ENCODE data around the gene METTL25B.
A peak's percentile ranks its signal among the peaks of the same experiment; 100 is the strongest.

Gene METTL25B

GRCh38 chr1:156700736-156701531, 27.3 kb upstream of the METTL25B start:
- Histone ChIP-seq H3K9ac (ENCODE audit: low read length in 5 of 5) (no peak overlapping the region), H3K27ac (ENCODE audit: low read depth, low read length) (no peak overlapping the region), H3K9me3 (ENCODE audit: control insufficient read depth in 5 of 5, low read length in 5 of 5) (no peaks in the 10 kb centered on the region), H3K4me3 (ENCODE audit: low read depth in 1 of 5, low read length in 5 of 5) (no peak overlapping the region), H3K36me3 (ENCODE audit: control insufficient read depth in 5 of 5, insufficient read depth in 5 of 5, low read length in 5 of 5) (peaks cover 0 to 9% (median 5%) of the 10 kb centered on the region in 5 donors), H3K4me1 (ENCODE audit: control insufficient read depth in 5 of 5, insufficient read depth in 5 of 5, low read length in 5 of 5) (peaks cover 3 to 26% (median 17%) of the 10 kb centered on the region in 5 donors), H3K27me3 (ENCODE audit: control insufficient read depth in 5 of 5, insufficient read depth in 4 of 5, low read length in 5 of 5) (peaks cover 36 to 50% (median 39%) of the 10 kb centered on the region in 5 donors)

- Histone ChIP-seq H3K9ac (ENCODE audit: low read length in 5 of 5) (no peak overlapping the region), H3K27me3 (ENCODE audit: control insufficient read depth in 5 of 5, insufficient read depth in 4 of 5, low read length in 5 of 5) (peaks cover 34 to 54% (median 36%) of the 10 kb centered on the region in 5 donors), H3K4me3 (ENCODE audit: low read depth in 1 of 5, low read length in 5 of 5) (peak overlapping the region in 2 of 5 donors; percentile 51 to 55), H3K36me3 (ENCODE audit: control insufficient read depth in 5 of 5, insufficient read depth in 5 of 5, low read length in 5 of 5) (peaks cover 0 to 9% (median 5%) of the 10 kb centered on the region in 5 donors), H3K4me1 (ENCODE audit: control insufficient read depth in 5 of 5, insufficient read depth in 5 of 5, low read length in 5 of 5) (peaks cover 5 to 49% (median 41%) of the 10 kb centered on the region in 5 donors), H3K27ac (ENCODE audit: low read depth, low read length) (no peak overlapping the region), H3K9me3 (ENCODE audit: control insufficient read depth in 5 of 5, low read length in 5 of 5) (no peaks in the 10 kb centered on the region)
Measured at GRCh38 chr1:156703336-156703735, 24.9 kb upstream of the METTL25B start.

GRCh38 chr1:156703741-156704140, 24.5 kb upstream of the METTL25B start:
- Histone ChIP-seq H3K27me3 (ENCODE audit: control insufficient read depth in 5 of 5, insufficient read depth in 4 of 5, low read length in 5 of 5) (peaks cover 34 to 54% (median 36%) of the 10 kb centered on the region in 5 donors), H3K27ac (ENCODE audit: low read depth, low read length) (peak overlapping the region; percentile 23), H3K4me1 (ENCODE audit: control insufficient read depth in 5 of 5, insufficient read depth in 5 of 5, low read length in 5 of 5) (peaks cover 5 to 53% (median 45%) of the 10 kb centered on the region in 5 donors), H3K4me3 (ENCODE audit: low read depth in 1 of 5, low read length in 5 of 5) (peak overlapping the region in 3 of 5 donors; percentile 43 to 55 (median 51)), H3K36me3 (ENCODE audit: control insufficient read depth in 5 of 5, insufficient read depth in 5 of 5, low read length in 5 of 5) (peaks cover 0 to 9% (median 5%) of the 10 kb centered on the region in 5 donors), H3K9ac (ENCODE audit: low read length in 5 of 5) (peak overlapping the region in 1 of 5 donors; percentile 73), H3K9me3 (ENCODE audit: control insufficient read depth in 5 of 5, low read length in 5 of 5) (no peaks in the 10 kb centered on the region)

- H3K4me1 ChIP-seq (ENCODE audit: control insufficient read depth in 5 of 5, insufficient read depth in 5 of 5, low read length in 5 of 5) = peaks cover 3 to 58% (median 50%) of the 10 kb centered on the region in 5 donors
- H3K9ac ChIP-seq (ENCODE audit: low read length in 5 of 5) = peak overlapping the region in 2 of 5 donors; percentile 66 to 73
Measured at GRCh38 chr1:156704166-156704711, 24.0 kb upstream of the METTL25B start.

GRCh38 chr1:156704930-156705320, 23.3 kb upstream of the METTL25B start:
- H3K4me3 ChIP-seq (ENCODE audit: low read depth in 1 of 5, low read length in 5 of 5) = peak overlapping the region; percentile 13 to 66 (median 55)
- H3K9ac ChIP-seq (ENCODE audit: low read length in 5 of 5) = peak overlapping the region in 2 of 5 donors; percentile 37 to 66
- H3K36me3 ChIP-seq (ENCODE audit: control insufficient read depth in 5 of 5, insufficient read depth in 5 of 5, low read length in 5 of 5) = peaks cover 0 to 5% (median 1%) of the 10 kb centered on the region in 5 donors
- H3K27me3 ChIP-seq (ENCODE audit: control insufficient read depth in 5 of 5, insufficient read depth in 4 of 5, low read length in 5 of 5) = peaks cover 32 to 53% (median 34%) of the 10 kb centered on the region in 5 donors
- H3K4me1 ChIP-seq (ENCODE audit: control insufficient read depth in 5 of 5, insufficient read depth in 5 of 5, low read length in 5 of 5) = peaks cover 4 to 65% (median 57%) of the 10 kb centered on the region in 5 donors
- H3K27ac ChIP-seq (ENCODE audit: low read depth, low read length) = peak overlapping the region; percentile 67
- H3K9me3 ChIP-seq (ENCODE audit: control insufficient read depth in 5 of 5, low read length in 5 of 5) = no peaks in the 10 kb centered on the region

More at GRCh38 chr1:156704166-156704711, 24.0 kb upstream of the METTL25B start:
- H3K27ac ChIP-seq (ENCODE audit: low read depth, low read length) = peak overlapping the region; percentile 23
- H3K27me3 ChIP-seq (ENCODE audit: control insufficient read depth in 5 of 5, insufficient read depth in 4 of 5, low read length in 5 of 5) = peaks cover 33 to 54% (median 34%) of the 10 kb centered on the region in 5 donors
- H3K36me3 ChIP-seq (ENCODE audit: control insufficient read depth in 5 of 5, insufficient read depth in 5 of 5, low read length in 5 of 5) = peaks cover 0 to 7% (median 5%) of the 10 kb centered on the region in 5 donors
- peak overlapping the region; percentile 36 to 57 (median 51) for H3K4me3 ChIP-seq (ENCODE audit: low read depth in 1 of 5, low read length in 5 of 5)
- H3K9me3 ChIP-seq (ENCODE audit: control insufficient read depth in 5 of 5, low read length in 5 of 5) = no peaks in the 10 kb centered on the region

- peaks cover 27 to 48% (median 34%) of the 10 kb centered on the region in 5 donors for H3K27me3 ChIP-seq (ENCODE audit: control insufficient read depth in 5 of 5, insufficient read depth in 4 of 5, low read length in 5 of 5)
- peaks cover 0 to 2% (median 0%) of the 10 kb centered on the region in 5 donors for H3K36me3 ChIP-seq (ENCODE audit: control insufficient read depth in 5 of 5, insufficient read depth in 5 of 5, low read length in 5 of 5)
- H3K4me3 ChIP-seq (ENCODE audit: low read depth in 1 of 5, low read length in 5 of 5) = peak within 1 kb of the TSS; percentile 51 to 66 (median 59)
- H3K9me3 ChIP-seq (ENCODE audit: control insufficient read depth in 5 of 5, low read length in 5 of 5) = no peaks in the 10 kb centered on the region
- H3K27ac ChIP-seq (ENCODE audit: low read depth, low read length) = peak within 1 kb of the TSS; percentile 67
- peaks cover 7 to 70% (median 62%) of the 10 kb centered on the region in 5 donors for H3K4me1 ChIP-seq (ENCODE audit: control insufficient read depth in 5 of 5, insufficient read depth in 5 of 5, low read length in 5 of 5)
- H3K9ac ChIP-seq (ENCODE audit: low read length in 5 of 5) = peak within 1 kb of the TSS in 4 of 5 donors; percentile 28 to 76 (median 53)
Measured at GRCh38 chr1:156705321-156705917, 22.9 kb upstream of the METTL25B start, which contains the start of gene CRABP2. Gene CRABP2 (minus strand): TSS chr1:156705583. CDS start chr1:156705446, 137 bp downstream.

GRCh38 chr1:156705918-156706656, 22.2 kb upstream of the METTL25B start:
- peak overlapping the region; percentile 67 for H3K27ac ChIP-seq (ENCODE audit: low read depth, low read length)
- peaks cover 7 to 74% (median 66%) of the 10 kb centered on the region in 5 donors for H3K4me1 ChIP-seq (ENCODE audit: control insufficient read depth in 5 of 5, insufficient read depth in 5 of 5, low read length in 5 of 5)
- H3K9ac ChIP-seq (ENCODE audit: low read length in 5 of 5) = peak overlapping the region in 4 of 5 donors; percentile 28 to 76 (median 53)
- peak overlapping the region in 4 of 5 donors; percentile 57 to 66 (median 62) for H3K4me3 ChIP-seq (ENCODE audit: low read depth in 1 of 5, low read length in 5 of 5)
- H3K36me3 ChIP-seq (ENCODE audit: control insufficient read depth in 5 of 5, insufficient read depth in 5 of 5, low read length in 5 of 5) = no peaks in the 10 kb centered on the region
- no peaks in the 10 kb centered on the region for H3K9me3 ChIP-seq (ENCODE audit: control insufficient read depth in 5 of 5, low read length in 5 of 5)
- peaks cover 24 to 42% (median 31%) of the 10 kb centered on the region in 5 donors for H3K27me3 ChIP-seq (ENCODE audit: control insufficient read depth in 5 of 5, insufficient read depth in 4 of 5, low read length in 5 of 5)

- Histone ChIP-seq H3K9ac (ENCODE audit: low read length in 5 of 5) (peak overlapping the region in 4 of 5 donors; percentile 10 to 76 (median 34)), H3K27me3 (ENCODE audit: control insufficient read depth in 5 of 5, insufficient read depth in 4 of 5, low read length in 5 of 5) (peaks cover 16 to 36% (median 25%) of the 10 kb centered on the region in 5 donors), H3K4me3 (ENCODE audit: low read depth in 1 of 5, low read length in 5 of 5) (peak overlapping the region; percentile 20 to 66 (median 59)), H3K4me1 (ENCODE audit: control insufficient read depth in 5 of 5, insufficient read depth in 5 of 5, low read length in 5 of 5) (peaks cover 7 to 78% (median 72%) of the 10 kb centered on the region in 5 donors), H3K9me3 (ENCODE audit: control insufficient read depth in 5 of 5, low read length in 5 of 5) (no peaks in the 10 kb centered on the region), H3K27ac (ENCODE audit: low read depth, low read length) (peak overlapping the region; percentile 67), H3K36me3 (ENCODE audit: control insufficient read depth in 5 of 5, insufficient read depth in 5 of 5, low read length in 5 of 5) (no peaks in the 10 kb centered on the region)
Measured at GRCh38 chr1:156706657-156707416, 21.4 kb upstream of the METTL25B start.
